T follicular helper cell (primary cell): ENCODE measurements around the gene ARMC7.
A peak's percentile ranks its signal among the peaks of the same experiment; 100 is the strongest.
"Not testable (repeated sequence)": the region's sequence is repeated elsewhere in the genome, so short reads cannot be mapped to it uniquely, and the experiment has no call there.

Experiments
- DNase-seq: peaks from one replicate; pipeline ENCODE4 v3.0.0-alpha.2; 2020; ENCODE audit warnings: low read depth

The ARMC7 gene

DNA sequence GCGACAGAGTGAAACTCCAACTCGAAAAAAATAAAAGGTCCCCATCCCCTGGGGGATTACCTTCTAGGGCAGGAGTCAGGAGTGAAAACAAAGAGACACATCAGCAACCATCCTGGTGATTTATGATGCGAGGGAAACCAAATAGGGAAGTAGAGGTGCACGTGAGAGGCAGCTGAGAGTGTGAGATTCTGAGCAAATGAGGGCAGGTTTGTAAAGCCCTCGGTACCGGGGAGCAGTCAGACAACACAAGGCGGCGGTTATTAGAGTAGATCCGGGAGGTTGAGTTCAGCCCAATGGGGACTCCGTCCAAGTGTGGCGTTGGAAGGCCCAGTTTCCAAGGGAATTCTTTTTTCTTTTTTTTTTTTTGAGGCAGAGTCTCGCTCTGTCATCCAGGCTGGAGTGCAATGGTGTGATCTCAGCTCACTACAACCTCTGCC is 7.4 kb upstream of the ARMC7 start:
- no peak for DNase-seq

DNA sequence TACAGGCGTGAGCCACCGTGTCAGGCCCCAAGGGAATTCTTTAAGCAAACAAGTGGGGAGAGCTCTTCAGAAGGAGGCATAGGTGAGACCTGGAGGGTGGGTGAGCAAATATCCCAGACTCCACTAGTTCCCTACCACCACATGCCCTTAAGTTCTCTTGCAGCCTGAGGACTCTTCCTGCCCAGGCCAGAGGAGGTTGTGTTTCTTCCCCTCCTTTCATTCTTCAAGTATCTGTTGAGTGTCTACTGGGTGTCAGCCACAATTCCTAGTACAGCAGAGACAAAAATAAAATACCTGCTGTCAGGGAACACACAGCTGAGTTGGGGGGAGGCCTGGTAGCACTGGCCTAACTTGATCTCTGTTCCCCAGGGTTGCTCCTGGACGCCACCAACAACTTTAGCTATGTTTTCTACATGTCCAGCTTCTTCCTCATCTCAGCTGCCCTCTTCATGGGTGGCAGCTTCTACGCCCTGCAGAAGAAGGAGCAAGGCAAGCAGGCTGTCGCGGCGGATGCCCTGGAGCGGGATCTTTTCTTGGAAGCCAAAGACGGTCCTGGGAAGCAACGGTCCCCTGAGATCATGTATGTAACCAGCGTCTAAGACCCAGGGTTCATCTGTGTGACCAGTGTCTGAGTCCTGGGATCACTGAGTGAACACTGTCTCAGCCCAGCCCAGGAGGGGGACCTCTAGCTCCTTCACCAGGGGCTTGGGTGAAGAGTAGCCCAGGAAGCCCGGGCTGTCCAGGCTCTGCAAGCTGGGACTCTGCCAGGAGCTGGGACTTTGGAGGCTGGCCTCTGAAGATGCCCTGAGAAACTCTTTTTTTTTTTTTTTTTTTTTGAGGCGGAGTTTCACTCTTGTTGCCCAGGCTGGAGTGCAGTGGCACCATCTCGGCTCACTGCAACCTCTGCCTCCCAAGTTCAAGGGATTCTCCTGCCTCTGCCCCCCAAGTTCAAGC is 5.9 kb upstream of the ARMC7 start:
- DNase-seq: no peak

DNA sequence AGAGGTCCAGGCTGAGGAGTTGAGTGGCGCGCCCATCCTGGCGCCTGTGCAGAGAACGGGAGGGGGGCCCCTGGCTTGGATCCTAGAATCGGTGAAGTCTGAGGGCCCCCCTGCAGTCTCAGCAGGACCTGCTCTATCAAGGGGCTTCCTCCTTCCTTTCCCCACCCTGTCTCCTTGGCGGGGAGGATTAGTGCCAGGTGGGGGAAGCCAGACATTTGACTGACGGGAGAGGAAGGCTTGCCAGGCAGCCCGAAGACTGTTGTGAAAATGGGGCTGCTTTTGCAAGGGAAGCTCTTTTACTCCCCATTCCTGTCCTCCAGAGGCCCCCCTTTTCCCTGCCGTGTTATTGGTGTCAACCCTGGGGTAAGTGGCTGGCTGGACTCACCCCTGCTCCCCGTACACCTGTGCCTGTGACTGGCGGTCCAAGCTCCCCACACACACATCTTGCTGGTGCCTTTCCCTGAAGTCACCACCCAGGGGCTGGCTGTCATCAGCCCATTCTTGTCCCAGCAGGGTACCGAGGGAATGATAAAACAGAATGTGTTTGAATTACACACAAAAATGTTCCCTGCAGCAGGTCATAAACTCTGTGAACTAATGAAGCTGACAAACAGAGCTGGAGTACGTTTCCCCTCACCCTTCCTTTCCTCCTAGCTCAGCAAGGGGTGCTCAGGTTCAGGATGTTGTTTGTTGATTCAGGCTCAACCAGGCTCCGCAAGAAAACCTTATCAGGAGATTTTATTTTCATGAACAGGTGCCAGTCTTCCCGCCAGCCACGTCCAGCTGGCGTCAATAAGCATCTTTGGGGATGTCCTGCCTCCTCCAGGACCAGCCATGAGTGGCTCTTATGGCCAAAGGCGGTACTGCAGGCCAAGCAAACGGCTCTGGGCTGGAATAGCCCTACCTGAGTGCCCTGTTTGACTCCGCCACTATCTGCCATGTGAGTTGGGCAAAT is 4.4 kb upstream of the ARMC7 start:
- no peak for DNase-seq

DNA sequence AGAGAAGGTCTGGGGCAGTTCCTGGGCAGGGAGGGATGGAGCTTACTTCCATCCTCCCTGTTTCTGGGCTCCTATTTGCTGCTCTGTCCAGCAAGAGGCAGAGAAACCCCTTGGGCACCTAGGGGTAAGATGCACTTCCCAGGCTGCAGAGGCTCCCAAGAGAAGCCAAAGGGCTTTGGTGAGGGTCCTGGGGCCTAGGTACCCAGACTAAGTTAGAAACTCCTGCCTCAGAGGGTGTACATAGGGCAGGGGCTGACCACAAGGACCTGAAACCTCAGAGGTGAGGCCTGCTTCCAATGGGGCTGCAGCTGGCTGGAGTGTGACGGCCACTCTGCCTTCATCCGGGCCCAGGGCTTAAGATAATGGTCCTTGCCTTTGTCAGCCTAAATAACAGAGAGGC is 1.6 kb upstream of the ARMC7 start:
- DNase-seq: no peak

DNA sequence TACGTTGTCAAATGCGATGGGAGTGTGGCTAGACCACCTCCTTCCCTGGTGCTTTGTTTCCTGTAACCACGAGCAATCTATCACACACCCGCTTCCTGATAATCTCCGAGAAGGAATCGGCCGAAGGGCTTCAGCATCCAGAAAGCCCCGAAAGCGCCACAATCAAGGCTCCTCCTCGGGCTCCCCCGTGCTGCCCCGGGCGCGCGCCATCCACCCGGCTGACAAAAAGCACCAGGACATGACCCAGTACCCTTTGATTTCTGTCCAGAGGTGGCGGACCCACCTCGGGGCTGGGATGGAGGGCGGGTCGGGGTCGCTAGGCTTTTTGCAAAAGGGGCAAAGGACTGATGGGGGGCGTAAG is 743 bp upstream of the ARMC7 start:
- no peak for DNase-seq

DNA sequence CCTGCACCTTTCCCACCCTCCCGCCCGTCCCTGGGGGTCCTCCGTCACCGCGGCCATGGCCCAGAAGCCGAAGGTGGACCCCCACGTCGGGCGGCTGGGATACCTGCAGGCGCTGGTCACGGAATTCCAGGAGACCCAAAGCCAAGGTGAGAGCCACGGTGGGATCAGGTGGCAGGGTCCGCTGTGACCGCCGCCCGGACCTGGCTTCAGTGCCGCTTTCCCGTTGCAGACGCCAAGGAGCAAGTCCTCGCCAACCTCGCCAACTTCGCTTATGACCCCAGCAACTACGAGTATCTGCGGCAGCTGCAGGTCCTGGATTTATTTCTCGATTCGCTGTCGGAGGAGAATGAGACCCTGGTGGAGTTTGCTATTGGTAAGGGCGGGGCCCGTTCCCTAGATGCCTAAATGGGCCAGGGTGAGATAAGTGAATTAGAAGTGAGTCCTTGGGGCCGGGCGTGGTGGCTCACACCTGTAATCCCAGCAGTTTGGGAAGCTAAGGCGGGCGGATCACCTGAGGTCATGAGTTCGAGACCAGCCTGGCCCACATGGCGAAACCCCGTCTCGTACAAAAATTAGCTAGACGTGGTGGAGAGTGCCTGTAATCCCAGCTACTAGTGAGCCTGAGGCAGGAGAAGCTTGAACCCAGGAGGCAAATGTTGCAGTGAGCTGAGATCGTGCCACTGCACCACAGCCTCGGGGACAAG is 617 bp downstream of the ARMC7 start:
- no peak for DNase-seq

DNA sequence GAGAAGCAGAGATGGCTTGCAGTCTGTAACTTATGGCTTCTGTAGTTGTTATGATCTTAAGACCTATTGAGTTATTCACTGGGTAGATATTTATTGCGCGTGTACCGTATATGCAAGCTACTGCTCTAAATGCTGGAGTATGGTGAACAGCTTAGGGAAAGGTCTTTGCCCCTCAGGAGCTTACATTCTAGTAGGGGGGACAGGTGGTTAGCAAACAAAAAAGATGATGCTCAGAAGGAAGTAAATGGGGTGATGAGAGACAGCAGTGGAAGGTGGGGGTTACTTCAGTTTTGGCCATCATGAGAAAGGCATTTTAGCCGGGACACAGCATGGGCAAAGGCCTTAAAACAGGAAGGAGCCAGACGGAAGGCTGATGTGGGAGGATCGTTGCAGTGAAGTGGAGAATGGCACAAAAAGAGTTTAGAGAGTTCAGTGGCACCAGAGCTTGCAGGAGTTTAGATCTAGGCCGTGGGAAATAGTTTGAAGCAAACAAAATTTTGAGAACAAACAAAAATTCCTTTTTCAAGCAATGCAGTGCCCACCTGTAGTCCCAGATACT is 2.1 kb downstream of the ARMC7 start:
- no peak for DNase-seq

DNA sequence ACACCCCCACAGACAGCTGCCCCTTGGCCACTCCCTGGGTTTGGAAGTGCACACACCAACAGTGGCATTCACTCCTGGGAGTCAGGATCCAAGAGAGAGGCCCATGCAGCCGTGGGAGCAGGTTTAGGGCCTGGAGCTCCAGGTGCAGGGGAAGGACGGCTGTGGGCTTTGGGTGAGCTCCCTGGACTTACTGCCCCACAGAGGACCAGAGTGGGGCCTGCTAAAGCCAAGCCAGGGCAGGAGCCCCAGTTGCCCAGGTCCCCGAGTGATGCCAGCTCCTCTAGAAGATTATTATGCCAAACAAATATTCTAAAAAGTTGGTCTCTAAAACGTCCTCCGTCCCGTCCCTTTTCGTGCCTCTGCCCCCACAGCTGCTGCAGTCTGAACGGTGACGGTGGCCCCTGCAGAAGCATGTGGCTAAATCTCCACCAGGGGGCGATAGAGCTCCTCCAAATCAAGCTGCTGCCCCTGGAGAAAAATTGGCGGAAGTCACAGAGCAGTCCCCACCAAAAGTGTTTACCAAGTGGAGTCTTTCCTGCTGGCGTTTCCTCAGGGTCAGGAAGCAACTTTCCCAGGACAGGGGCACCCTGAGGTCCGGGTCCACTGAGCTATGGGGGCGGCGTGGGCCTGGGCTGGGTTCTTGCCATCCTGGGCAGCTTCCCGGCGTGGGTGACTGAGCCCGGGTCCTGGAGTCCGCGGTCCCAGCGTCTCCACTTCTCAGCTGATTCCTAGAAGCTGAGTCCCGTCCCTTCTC is 4.2 kb downstream of the ARMC7 start:
- DNase-seq: peak; percentile 84

DNA sequence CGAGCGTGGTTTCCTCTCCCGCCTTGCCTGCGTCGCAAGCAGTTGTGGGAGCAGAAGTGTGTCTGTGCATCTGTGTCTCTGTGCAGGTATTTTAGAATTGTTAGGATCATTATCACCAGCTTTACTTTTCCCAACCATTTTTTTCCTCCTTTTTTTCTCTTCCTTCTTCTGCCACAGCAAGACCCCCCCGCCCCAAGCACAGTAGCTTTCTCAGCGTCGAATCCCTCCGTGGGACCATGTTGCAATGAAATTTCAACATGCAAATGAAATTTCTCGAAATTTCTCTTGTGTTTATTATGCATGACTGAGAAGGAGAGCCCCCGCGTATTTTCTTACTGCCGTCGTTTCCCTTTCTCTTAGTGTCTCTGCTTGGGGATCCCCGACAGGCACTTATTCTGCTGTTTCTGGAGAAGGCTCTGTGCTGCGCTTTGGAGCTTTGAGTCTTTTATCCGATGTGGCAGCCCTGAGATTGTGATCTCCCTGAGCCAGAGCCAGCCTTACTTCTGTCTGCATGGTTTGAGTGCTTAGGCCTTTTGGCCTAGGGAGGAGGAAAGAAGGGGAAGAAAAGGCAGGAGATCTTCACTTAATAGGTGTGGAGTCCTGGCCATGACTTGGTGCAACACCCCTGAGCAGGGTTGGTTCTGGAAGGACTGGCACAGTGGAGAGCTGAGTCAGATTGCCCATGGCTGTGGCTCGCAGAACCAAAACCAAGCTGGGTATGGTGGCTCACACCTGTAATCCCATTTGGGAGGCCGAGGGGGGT is 5.0 kb downstream of the ARMC7 start:
- no peak for DNase-seq

DNA sequence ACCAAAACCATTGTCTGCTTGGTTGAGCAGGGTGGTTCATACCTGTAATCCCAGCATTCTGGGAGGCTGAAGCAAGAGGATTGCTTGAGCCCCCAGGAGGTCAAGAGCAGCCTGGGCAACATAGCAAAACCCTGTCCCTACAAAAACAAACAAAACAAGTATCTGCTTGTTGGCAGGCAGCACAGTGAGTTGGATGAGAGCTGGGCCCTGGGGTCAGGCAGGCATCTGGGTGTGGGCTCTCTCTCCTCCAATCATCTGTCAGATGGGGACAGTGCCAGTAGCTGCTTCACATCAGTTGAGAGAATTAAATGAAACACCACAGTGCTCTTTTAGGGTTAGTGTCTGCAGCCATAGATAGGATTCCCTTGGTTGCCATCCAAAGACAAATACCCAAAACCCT is 5.8 kb downstream of the ARMC7 start:
- no peak for DNase-seq

DNA sequence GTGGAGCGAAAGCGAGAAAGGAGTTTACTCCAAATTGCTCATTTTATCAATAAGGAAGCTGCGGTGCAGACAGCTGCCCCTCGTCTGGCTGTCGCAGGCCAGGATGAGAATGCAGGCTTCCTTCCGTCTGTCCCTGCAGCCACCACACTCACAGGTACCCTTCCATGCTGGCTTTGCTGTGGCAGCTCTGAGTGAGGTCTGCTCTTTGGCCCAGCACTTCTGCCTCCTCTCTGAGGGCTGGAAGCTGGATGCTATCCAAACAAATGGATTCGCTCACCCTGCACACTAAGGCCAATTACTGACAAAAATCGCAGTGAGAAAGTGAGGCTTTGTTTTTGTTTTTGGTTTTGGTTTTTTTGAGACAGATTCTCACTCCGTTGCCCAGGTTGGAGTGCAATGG is 7.0 kb downstream of the ARMC7 start:
- no peak for DNase-seq

DNA sequence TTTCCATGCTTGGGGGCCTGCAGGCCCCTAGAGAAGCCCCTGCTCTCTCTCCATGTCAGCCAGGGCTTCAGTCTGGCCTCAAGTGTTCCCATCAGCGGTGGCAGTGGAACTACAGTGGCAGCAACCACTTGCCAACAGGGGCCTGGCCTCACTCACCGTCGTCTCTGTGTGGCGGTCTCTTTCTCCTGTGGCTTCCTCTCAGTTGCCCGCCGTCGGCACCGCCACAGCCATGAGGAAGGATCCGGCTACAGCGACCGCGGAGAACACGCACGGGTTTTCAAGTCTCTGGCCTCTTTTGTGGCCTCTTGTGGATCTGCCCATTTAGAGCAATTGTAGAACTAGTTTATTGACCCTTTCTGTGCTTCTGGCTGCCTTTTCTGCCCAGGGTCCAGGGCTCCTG is 8.5 kb downstream of the ARMC7 start:
- DNase-seq: no peak

DNA sequence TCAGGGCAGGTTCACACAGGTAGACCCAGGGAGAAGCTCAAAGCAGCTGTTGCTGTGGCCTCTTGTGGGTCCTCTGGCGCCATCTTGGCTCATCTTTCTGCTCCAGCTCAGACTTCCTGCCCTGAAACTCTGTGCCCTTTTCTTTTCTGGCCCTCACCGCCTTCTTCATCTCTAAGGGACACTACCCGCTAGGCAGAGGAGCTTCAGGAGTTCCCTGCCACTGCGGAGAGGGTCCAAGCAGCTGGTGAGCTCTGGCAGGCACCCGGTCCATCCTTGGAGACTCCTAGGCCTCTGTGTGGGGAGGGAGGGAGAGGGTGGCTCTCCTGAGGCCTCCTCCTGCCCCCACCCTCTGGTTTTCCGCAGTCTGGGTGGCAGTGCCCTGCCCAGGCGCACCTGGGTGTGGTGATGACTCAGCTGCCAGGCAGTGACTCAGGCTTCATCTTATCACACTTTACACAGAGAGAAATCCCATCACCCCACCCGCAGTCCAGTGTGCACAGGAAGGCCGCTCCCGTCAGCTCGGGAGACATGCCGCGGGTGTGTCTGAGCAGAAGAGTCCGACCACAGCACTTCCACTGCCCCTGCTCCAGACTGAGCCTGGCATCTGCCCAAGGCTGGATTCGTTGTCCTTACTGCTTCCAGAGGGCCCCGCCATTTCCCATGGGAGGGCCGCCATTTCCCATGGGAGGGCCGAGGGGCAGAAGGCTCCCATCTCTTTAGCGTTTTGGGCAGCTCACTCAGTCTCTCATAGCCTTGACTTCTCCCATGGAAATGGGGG is 14.5 kb downstream of the ARMC7 start:
- DNase-seq: no peak

DNA sequence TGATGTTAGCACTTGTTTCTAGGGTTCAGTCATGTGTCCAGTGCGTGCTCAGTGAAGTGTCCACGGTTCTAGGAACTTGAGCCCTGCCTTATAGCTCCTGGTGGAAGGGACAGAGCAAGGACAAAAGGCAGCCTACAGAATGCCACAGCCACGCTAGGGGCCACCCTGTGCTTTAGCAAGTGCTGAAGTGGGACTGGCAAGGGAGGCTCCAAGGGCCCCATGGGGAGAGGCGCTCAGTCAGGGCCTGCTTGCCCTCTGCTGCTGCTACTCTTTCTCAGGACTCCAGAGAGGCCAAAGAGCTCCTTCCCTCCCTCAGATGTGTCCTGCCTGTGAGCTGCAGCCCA is 15.0 kb downstream of the ARMC7 start:
- DNase-seq: no peak

DNA sequence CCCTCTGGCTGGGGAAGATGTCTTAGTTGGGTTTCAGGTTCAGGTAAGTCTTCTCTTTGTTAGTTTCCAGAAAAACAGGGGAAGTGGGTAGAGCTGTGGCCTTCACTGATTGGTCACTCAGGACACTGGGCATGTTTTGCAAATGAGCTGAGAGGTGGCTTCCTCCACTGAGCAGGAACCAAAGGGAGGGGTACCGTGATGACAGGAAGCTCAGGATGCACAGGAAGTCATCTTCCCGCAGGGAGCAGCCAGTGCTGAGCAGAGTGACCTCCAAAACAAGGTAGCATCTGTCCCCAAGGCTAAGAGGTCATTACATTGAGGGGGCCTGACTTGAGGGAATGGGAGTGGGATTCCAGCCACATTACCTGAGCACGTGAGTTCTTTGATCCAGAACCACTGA is 16.2 kb downstream of the ARMC7 start:
- DNase-seq: no peak

DNA sequence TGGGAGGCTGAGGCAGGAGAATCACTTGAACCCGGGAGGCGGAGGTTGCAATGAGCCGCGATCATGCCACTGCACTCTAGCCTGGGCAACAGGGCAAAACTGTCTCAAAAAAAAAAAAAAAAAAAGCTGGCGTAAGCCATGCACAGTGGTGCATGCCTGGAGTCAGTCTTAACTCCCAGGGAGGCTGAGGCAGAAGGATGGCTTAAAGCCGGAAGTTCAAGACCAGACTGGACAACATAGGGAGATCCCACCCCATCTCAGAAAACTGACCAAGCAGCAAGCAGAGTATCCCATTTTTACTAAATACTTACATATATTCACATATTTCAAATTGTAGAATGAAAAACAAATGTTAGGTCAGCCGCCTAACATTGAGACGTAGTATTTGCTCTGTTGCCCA is 17.2 kb downstream of the ARMC7 start:
- DNase-seq: no peak

DNA sequence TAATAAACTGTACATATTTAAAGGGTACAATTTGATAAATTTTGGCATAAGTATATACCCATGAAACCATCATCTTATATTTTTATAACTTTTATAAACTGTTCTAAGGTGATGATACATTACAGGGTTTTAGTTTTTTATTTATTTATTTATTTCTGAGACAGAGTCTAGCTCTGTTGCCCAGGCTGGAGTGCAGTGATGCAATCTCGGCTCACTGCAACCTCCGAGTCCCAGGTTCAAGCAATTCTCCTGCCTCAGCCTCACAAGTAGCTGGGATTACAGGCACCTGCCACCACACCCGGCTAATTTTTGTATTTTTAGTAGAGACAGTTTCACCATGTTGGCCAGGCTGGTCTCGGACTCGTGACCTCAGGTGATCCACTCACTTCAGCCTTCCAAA is 18.2 kb downstream of the ARMC7 start:
- DNase-seq: not testable (repeated sequence)

DNA sequence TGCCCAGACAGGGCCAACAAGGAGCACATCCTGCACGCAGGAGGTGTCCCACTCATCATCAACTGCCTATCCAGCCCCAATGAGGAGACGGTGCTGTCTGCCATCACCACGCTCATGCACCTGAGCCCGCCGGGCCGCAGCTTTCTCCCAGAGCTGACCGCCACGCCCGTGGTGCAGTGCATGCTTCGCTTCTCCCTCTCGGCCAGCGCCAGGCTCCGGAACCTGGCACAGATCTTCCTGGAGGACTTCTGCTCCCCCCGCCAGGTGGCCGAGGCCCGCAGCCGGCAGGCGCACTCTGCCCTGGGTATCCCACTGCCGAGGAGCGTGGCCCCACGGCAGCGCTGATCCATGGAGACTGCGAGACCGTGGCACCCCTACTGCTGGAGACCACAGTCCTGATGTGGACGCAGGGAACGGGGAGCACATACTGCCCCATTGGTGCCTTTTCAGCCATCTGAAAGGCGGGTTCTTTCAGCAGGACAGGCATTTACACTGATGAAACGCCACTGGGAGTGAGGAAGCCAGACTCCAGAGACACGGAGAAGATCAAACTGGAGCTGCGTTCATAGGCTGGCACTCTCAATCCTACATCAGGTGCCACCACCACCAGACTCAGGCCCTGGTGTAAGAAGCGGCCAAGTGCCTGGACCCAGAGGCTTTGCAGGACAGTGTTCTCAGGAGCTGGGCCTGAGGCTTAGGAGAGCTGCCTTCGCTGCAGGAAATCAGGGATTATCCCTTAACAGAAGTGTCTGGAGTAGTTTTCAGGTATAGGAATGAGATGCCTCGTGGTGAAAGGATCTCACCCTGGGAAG is 19.1 kb downstream of the ARMC7 start:
- DNase-seq: no peak

DNA sequence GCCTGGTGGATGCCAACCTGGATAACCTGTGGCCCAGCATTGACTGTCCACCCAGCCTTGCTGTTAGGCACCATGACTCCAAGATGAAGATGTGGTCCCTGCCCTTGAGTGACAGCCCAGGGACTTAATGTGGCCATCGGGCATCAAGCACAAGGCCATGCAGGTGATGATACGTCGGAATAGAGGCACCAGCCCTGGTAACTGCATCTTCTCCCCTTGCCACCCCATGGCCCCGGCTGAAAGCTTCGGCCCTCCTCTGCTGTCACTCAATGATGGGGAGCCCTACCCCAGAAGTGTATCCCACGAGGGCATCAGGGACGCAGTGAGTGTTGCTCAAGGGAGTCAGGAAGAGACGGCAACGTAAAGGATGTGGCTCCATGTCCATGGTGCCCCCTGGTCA is 19.8 kb downstream of the ARMC7 start:
- DNase-seq: no peak
